Esophagus mucosa (tissue), 1 donor: Measurements from ENCODE around the gene DTNA. TPM values are rescaled to one million over a fixed set of nuclear protein-coding genes. Genes with fewer than 3 reads are reported as not detected.

Experiments used
- ATAC-seq: fragments of 200-7000 bp; cut with Tn5 transposase; one replicate; pipeline ENCODE4 v1.9.1; 2020
- total RNA-seq: library from RNA; stranded (reverse); gene quantifications from one replicate; pipeline ENCODE4 v1.2.4, GENCODE V29; 2023
- donor health status: DM: yes; HTN: yes; CAD: no.

The DTNA gene
- total RNA-seq, 1 donor from 2014 or later = 2.3 TPM

GRCh38 chr18:34773961-34774766 lies 64.1 kb downstream of the DTNA start:
- no peak for ATAC-seq

GRCh38 chr18:34775461-34775860 lies 65.4 kb downstream of the DTNA start:
- ATAC-seq = no peak

- no peak for ATAC-seq
These were observed 69.0 kb downstream of the DTNA start for GRCh38 chr18:34779112-34779511.

GRCh38 chr18:34780856-34781255 lies 70.8 kb downstream of the DTNA start:
- no peak for ATAC-seq

- ATAC-seq = no peak
These were observed 73.4 kb downstream of the DTNA start for GRCh38 chr18:34783501-34783900.

- ATAC-seq = no peak
These were observed 76.2 kb downstream of the DTNA start for GRCh38 chr18:34786162-34786741.

- ATAC-seq = peak; percentile 67
These were observed 77.9 kb downstream of the DTNA start for GRCh38 chr18:34787931-34788532.

GRCh38 chr18:34789768-34790344 lies 79.8 kb downstream of the DTNA start:
- no peak for ATAC-seq

GRCh38 chr18:34794348-34794747 lies 84.2 kb downstream of the DTNA start:
- no peak for ATAC-seq

GRCh38 chr18:34795070-34795732 lies 85.1 kb downstream of the DTNA start:
- ATAC-seq = no peak

- ATAC-seq = no peak
These were observed 86.0 kb downstream of the DTNA start for GRCh38 chr18:34796035-34796657.

- ATAC-seq = no peak
These were observed 89.2 kb downstream of the DTNA start for GRCh38 chr18:34799291-34799690.

GRCh38 chr18:34800381-34800780 lies 90.3 kb downstream of the DTNA start:
- no peak for ATAC-seq

GRCh38 chr18:34801774-34802173 lies 91.7 kb downstream of the DTNA start:
- ATAC-seq = no peak

GRCh38 chr18:34802959-34803358 lies 92.9 kb downstream of the DTNA start:
- no peak for ATAC-seq

GRCh38 chr18:34803877-34804400 lies 93.8 kb downstream of the DTNA start:
- no peak for ATAC-seq

- no peak for ATAC-seq
These were observed 95.2 kb downstream of the DTNA start for GRCh38 chr18:34805103-34805877.

- no peak for ATAC-seq
These were observed 95.8 kb downstream of the DTNA start for GRCh38 chr18:34805878-34806351.

- no peak for ATAC-seq
These were observed 96.4 kb downstream of the DTNA start for GRCh38 chr18:34806527-34806926.

- ATAC-seq = no peak
These were observed 97.2 kb downstream of the DTNA start for GRCh38 chr18:34807106-34807796.

GRCh38 chr18:34808389-34808788 lies 98.3 kb downstream of the DTNA start:
- ATAC-seq = no peak
